ENCODE results near the gene GKN1. TPM values are rescaled to one million over a fixed set of nuclear protein-coding genes. Genes with fewer than 3 reads are reported as not detected.
"Not testable (repeated sequence)": the region's sequence is repeated elsewhere in the genome, so short reads cannot be mapped to it uniquely, and the experiment has no call there.

The GKN1 gene
- total RNA-seq, 2 experiments from 2014 or later: not detected

DNA sequence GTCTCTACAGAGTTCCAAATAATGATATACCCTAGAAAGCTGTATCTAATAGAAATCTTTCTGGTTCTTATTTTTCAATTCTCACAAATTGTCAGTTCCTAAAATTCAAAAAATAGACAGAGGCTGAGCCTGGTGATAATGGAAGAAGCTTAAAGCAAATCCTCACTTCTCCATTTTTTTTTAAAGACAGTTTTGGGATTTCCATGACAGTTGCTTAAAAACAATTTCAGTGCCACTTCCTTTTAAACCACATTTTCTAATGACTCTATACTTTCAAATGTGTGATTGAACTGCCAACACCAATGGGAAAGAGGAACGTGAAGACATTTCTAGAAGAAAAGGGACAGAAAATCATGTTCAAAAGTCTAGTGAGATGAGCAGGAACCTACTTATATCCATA lies 25.7 kb upstream of the GKN1 start:
- H2AFZ ChIP-seq (ENCODE audit: low read length): no peak overlapping the region
- no TSS peak for BruUV-seq (replicated peaks)
- H3K79me2 ChIP-seq (ENCODE audit: insufficient read depth, low read depth, low read length): no peaks in the 10 kb centered on the region
- H4K20me1 ChIP-seq (ENCODE audit: insufficient read depth, low read length): no peaks in the 10 kb centered on the region
- POLR2A ChIA-PET: interaction anchor here (0.5 to 1.0 kb wide), 4 partner anchors 13 to 831 kb away, joined by 3 to 4 read pairs (median 4); no protein-coding TSS in a partner anchor
- TF ChIP-seq, protein P1, sequence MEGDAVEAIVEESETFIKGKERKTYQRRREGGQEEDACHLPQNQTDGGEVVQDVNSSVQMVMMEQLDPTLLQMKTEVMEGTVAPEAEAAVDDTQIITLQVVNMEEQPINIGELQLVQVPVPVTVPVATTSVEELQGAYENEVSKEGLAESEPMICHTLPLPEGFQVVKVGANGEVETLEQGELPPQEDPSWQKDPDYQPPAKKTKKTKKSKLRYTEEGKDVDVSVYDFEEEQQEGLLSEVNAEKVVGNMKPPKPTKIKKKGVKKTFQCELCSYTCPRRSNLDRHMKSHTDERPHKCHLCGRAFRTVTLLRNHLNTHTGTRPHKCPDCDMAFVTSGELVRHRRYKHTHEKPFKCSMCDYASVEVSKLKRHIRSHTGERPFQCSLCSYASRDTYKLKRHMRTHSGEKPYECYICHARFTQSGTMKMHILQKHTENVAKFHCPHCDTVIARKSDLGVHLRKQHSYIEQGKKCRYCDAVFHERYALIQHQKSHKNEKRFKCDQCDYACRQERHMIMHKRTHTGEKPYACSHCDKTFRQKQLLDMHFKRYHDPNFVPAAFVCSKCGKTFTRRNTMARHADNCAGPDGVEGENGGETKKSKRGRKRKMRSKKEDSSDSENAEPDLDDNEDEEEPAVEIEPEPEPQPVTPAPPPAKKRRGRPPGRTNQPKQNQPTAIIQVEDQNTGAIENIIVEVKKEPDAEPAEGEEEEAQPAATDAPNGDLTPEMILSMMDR (conservative IDR thresholded peaks at IDR 0.05; ENCODE audit: low read length): no peak
- no peak for TF ChIP-seq EZH2phosphoT487 (IDR thresholded peaks at IDR 0.05; ENCODE audit: borderline replicate concordance, low read depth, low read length)
- no peaks in the 10 kb centered on the region for H3K9me3 ChIP-seq (ENCODE audit: low read length)
- H3K9me2 ChIP-seq (ENCODE audit: insufficient read depth, low read length): no peaks in the 10 kb centered on the region
- no peak overlapping the region for H3K4me2 ChIP-seq (ENCODE audit: low read length)
- H3K4me3 ChIP-seq (ENCODE audit: low read depth, low read length, poor library complexity, severe bottlenecking): no peak overlapping the region
- no peaks in the 10 kb centered on the region for H3K36me3 ChIP-seq (ENCODE audit: insufficient read depth, low read length)
- DNase-seq (ENCODE audit: low spot score): no peak
- intact Hi-C loops (cut with micrococcal nuclease; ENCODE audit: unreplicated experiment): no loop called here
- CTCF ChIA-PET (ENCODE audit: unreplicated experiment): no interaction called here
- H3K4me1 ChIP-seq (ENCODE audit: insufficient read depth, low read length, poor library complexity, severe bottlenecking): no peaks in the 10 kb centered on the region
- no peak overlapping the region for H3K27ac ChIP-seq (ENCODE audit: low read depth, low read length, poor library complexity, severe bottlenecking)

DNA sequence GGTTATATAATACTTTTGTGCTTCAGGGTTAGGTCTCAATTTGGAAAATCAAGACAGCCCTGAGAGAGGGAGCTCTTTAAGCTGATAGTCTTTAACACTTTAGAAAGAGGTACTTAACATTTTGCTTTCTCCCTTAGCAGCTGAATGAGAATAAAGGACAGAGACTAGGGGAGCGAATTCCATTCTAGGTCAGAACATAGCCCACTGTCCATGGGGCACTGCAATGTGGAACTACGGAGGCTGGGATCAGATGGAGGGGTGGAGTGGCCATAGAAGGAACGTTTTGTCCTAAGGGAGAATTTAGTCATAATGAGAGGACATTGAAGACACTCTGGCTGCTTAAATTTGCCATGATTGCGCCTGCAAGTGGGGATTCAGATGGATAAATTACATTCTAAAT lies 22.5 kb upstream of the GKN1 start:
- intact Hi-C loops (cut with micrococcal nuclease; ENCODE audit: unreplicated experiment): no loop called here
- no peak overlapping the region for H3K27ac ChIP-seq (ENCODE audit: low read depth, low read length, poor library complexity, severe bottlenecking)
- no TSS peak for BruUV-seq (replicated peaks)
- H3K4me3 ChIP-seq (ENCODE audit: low read depth, low read length, poor library complexity, severe bottlenecking): no peak overlapping the region
- H2AFZ ChIP-seq (ENCODE audit: low read length): no peak overlapping the region
- H3K4me1 ChIP-seq (ENCODE audit: insufficient read depth, low read length, poor library complexity, severe bottlenecking): no peaks in the 10 kb centered on the region
- no peaks in the 10 kb centered on the region for H3K9me2 ChIP-seq (ENCODE audit: insufficient read depth, low read length)
- no peaks in the 10 kb centered on the region for H4K20me1 ChIP-seq (ENCODE audit: insufficient read depth, low read length)
- ChIA-PET POLR2A (no interaction called here), CTCF (ENCODE audit: unreplicated experiment) (no interaction called here)
- no peak for DNase-seq (ENCODE audit: low spot score)
- TF ChIP-seq EZH2phosphoT487 (IDR thresholded peaks at IDR 0.05; ENCODE audit: borderline replicate concordance, low read depth, low read length): no peak
- TF ChIP-seq, protein P1 (conservative IDR thresholded peaks at IDR 0.05; ENCODE audit: low read length): no peak
- H3K9me3 ChIP-seq (ENCODE audit: low read length): no peaks in the 10 kb centered on the region
- no peak overlapping the region for H3K4me2 ChIP-seq (ENCODE audit: low read length)
- no peaks in the 10 kb centered on the region for H3K79me2 ChIP-seq (ENCODE audit: insufficient read depth, low read depth, low read length)
- H3K36me3 ChIP-seq (ENCODE audit: insufficient read depth, low read length): no peaks in the 10 kb centered on the region

DNA sequence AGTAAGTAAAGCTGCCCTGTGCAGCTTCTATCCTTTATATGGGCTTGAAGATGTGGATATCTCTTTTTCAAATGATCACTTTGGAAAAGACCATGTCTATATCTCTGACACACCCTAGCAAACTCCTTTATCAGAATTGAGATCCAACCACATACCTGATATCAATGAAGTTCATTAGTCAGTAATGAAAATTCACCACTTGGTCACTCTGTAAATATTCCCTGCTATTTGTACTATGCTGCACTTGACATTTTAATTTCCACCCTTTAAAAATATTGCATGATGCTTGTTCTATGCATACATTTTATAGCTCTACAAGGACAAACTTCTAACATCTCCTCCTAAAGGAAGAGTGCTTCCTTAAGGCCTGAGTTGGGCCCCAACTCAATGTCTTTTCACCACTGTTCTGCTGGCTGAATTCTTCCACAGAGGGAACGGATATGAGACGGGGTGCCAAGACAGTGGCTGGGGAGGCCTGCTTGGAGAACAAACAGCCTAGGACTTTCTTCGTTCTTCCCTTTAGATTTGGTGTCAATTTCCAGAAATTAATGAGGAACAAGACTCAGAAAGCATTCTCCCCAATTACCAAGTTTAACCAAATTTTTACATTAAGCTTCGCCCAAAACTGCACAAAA lies 21.4 kb upstream of the GKN1 start, which contains the start of gene GKN2:
TSS of gene GKN2 (minus strand) at position 7 of the 635 bp plus-strand sequence. CDS start 32 bp downstream, outside the sequence.
- Histone ChIP-seq H2AFZ (ENCODE audit: low read length) (no peak within 1 kb of the TSS), H3K9me3 (ENCODE audit: low read length) (no peaks in the 10 kb centered on the region), H3K4me3 (ENCODE audit: low read depth, low read length, poor library complexity, severe bottlenecking) (no peak within 1 kb of the TSS), H3K36me3 (ENCODE audit: insufficient read depth, low read length) (no peaks in the 10 kb centered on the region), H3K27ac (ENCODE audit: low read depth, low read length, poor library complexity, severe bottlenecking) (no peak within 1 kb of the TSS), H3K4me2 (ENCODE audit: low read length) (no peak within 1 kb of the TSS), H3K9me2 (ENCODE audit: insufficient read depth, low read length) (no peaks in the 10 kb centered on the region), H4K20me1 (ENCODE audit: insufficient read depth, low read length) (no peaks in the 10 kb centered on the region), H3K79me2 (ENCODE audit: insufficient read depth, low read depth, low read length) (no peaks in the 10 kb centered on the region), H3K4me1 (ENCODE audit: insufficient read depth, low read length, poor library complexity, severe bottlenecking) (no peaks in the 10 kb centered on the region)
- intact Hi-C loops (cut with micrococcal nuclease; ENCODE audit: unreplicated experiment): no loop called here
- DNase-seq (ENCODE audit: low spot score): no peak
- TF ChIP-seq, protein P1 (conservative IDR thresholded peaks at IDR 0.05; ENCODE audit: low read length): no peak
- no peak for TF ChIP-seq EZH2phosphoT487 (IDR thresholded peaks at IDR 0.05; ENCODE audit: borderline replicate concordance, low read depth, low read length)
- BruUV-seq (replicated peaks): no TSS peak
- ChIA-PET CTCF (ENCODE audit: unreplicated experiment) (no interaction called here), POLR2A (no interaction called here)

DNA sequence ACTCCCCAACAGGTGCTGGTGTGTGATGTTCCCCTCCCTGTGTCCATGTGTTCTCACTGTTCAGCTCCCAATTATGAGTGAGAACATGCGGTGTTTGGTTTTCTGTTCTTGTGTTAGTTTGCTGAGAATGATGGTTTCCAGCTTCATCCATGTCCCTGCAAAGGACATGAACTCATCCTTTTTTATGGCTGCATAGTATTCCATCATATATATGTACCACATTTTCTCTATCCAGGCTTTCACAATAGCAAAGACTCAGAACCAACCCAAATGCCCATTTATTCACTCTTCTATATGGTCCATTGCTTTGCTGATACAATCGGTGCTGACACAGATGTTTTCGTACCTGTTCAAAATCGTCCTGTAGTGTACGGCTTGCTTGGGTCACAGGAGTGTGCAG lies 19.0 kb upstream of the GKN1 start:
- CTCF ChIA-PET (ENCODE audit: unreplicated experiment); H3K4me1 ChIP-seq (ENCODE audit: insufficient read depth, low read length, poor library complexity, severe bottlenecking); H3K79me2 ChIP-seq (ENCODE audit: insufficient read depth, low read depth, low read length): not testable (repeated sequence)

More for the DNA sequence above, 19.0 kb upstream of the GKN1 start:
- H3K9me2 ChIP-seq (ENCODE audit: insufficient read depth, low read length); DNase-seq (ENCODE audit: low spot score); H3K9me3 ChIP-seq (ENCODE audit: low read length); POLR2A ChIA-PET; BruUV-seq (replicated peaks); H3K4me3 ChIP-seq (ENCODE audit: low read depth, low read length, poor library complexity, severe bottlenecking); H3K4me2 ChIP-seq (ENCODE audit: low read length); H4K20me1 ChIP-seq (ENCODE audit: insufficient read depth, low read length); H2AFZ ChIP-seq (ENCODE audit: low read length); H3K27ac ChIP-seq (ENCODE audit: low read depth, low read length, poor library complexity, severe bottlenecking); intact Hi-C loops (cut with micrococcal nuclease; ENCODE audit: unreplicated experiment); H3K36me3 ChIP-seq (ENCODE audit: insufficient read depth, low read length): not testable (repeated sequence)
